Measurements from ENCODE around the gene RHBDD1.

- TF ChIP-seq CTCF (IDR thresholded peaks at IDR 0.05) (no peak), POLR2A (IDR thresholded peaks at IDR 0.05) (no peak)
Observed at GRCh38 chr2:226839161-226839560, 3.3 kb downstream of the RHBDD1 start.

Measured in uterus (tissue), 2 donors.